GM12874 (cell line): ENCODE results near the gene MAP3K8.

ENCODE experiments used
- TF ChIP-seq, protein P1 (sequence below): IDR thresholded peaks from 2 replicates; pipeline ENCODE4 v1.5.1; 2011; ENCODE audit warnings: low read depth, mild to moderate bottlenecking, control low read depth, low read length, moderate library complexity; ENCODE audit not compliant: insufficient read depth

The MAP3K8 gene

DNA sequence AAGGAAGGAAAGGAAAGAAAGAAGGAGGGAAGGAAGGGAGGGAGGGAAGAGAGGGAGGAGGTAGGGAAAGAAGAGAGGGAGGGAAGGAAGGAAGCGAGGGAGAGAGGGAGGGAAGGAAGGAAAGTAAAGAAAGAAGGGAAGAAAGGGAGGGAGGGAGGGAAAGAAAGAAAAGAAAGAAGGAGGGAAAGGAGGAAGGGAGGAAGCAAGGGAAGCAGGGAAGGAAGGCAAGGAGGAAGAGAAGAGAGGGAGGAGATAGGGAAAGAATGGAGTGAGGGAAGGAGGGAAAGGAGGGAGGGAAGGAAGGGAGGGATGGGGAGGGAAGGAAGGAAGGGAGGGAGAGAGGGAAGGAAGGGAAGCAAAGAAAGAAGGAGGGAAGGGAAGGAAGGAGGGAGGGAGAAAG is 65.8 kb downstream of the MAP3K8 start:
- TF ChIP-seq, protein P1, sequence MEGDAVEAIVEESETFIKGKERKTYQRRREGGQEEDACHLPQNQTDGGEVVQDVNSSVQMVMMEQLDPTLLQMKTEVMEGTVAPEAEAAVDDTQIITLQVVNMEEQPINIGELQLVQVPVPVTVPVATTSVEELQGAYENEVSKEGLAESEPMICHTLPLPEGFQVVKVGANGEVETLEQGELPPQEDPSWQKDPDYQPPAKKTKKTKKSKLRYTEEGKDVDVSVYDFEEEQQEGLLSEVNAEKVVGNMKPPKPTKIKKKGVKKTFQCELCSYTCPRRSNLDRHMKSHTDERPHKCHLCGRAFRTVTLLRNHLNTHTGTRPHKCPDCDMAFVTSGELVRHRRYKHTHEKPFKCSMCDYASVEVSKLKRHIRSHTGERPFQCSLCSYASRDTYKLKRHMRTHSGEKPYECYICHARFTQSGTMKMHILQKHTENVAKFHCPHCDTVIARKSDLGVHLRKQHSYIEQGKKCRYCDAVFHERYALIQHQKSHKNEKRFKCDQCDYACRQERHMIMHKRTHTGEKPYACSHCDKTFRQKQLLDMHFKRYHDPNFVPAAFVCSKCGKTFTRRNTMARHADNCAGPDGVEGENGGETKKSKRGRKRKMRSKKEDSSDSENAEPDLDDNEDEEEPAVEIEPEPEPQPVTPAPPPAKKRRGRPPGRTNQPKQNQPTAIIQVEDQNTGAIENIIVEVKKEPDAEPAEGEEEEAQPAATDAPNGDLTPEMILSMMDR = no peak

- TF ChIP-seq, protein P1 = no peak
Observed at GRCh38 chr10:30500534-30500933, 66.5 kb downstream of the MAP3K8 start.

GRCh38 chr10:30500963-30501504 is 67.0 kb downstream of the MAP3K8 start:
- TF ChIP-seq, protein P1 = no peak

DNA sequence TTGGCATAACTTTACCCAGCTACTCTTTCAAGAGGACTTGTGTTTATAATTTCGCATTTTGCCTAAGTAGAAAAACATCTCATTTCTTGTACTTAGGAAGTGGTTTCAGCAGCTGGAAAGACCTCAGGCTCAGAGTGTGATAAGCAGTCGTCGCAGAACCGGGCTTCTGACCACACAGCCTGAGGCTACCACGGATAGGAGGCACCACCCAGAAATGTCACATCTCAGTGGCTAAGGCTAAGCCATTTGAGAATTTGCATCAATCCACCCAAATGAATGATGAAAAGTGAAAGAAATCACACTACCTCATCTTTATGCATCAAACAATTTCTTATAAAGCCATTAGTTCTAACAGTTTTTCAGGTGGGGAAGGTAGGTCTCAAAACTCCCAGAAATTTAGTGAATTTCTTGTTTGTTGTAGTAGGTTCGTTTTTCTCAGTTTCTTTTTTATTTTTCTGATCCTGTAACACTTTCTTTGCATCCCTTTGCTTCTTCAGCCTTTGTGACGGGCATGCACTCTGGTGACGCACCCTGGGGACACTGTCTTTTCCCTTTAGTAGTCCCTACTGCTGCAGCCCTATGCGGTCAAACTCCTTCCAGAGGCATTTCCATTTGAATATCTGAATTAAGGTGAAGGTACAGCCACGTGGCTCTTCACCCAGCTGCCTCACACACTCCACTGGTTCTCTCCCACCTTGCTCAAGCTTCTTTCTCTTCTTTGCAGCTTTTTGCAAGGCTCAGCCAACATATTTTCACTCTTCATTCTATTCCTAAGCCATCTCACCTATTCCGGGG is 68.5 kb downstream of the MAP3K8 start:
- TF ChIP-seq, protein P1 = no peak

GRCh38 chr10:30503700-30504266 is 69.8 kb downstream of the MAP3K8 start:
- TF ChIP-seq, protein P1 = no peak

GRCh38 chr10:30505543-30506298 is 71.7 kb downstream of the MAP3K8 start:
- TF ChIP-seq, protein P1 = no peak

GRCh38 chr10:30509508-30509907 is 75.5 kb downstream of the MAP3K8 start:
- TF ChIP-seq, protein P1 = no peak
